GM08714 (cell line): Measurements from ENCODE around the gene USB1.

ENCODE experiments used
- H3K4me3 ChIP-seq: fragments of 200-500 bp; sonication (Bioruptor generic); 2 replicates; pipeline ENCODE4 v1.5.1; 2014; ENCODE audit warnings: mild to moderate bottlenecking, low read length, inconsistent platforms
- ZNF274 ChIP-seq: IDR thresholded peaks from 2 replicates; pipeline ENCODE4 v1.6.1; 2012; ENCODE audit warnings: mild to moderate bottlenecking, low read depth, low read length

The USB1 gene

GRCh38 chr16:58063377-58064076 lies 62.3 kb downstream of the USB1 start:
- no peak overlapping the region for H3K4me3 ChIP-seq
- TF ChIP-seq ZNF274: no peak

DNA sequence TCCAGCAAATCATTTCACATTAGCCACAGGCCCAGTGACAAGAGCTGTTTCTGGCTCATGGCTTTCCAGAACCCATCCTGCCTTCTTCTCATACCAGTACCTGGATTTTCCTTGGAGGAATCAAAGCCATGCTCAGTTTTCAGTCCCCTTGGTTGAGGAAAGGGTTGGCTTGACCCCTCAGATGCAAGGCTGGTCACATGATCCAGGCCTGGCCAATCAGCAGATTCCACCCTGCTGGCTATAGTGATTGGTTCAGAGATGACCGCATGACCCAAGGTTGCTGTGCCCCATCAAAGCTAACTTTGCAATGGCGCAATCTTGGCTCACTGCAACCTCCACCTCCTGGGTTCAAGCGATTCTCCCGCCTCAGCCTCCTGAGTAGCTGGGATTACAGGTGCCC lies 69.4 kb downstream of the USB1 start:
- H3K4me3 ChIP-seq: no peak overlapping the region
- TF ChIP-seq ZNF274: no peak
